ENCODE results near the gene CFDP1. TPM values are rescaled to one million over a fixed set of nuclear protein-coding genes. Genes with fewer than 3 reads are reported as not detected.
A peak's percentile ranks its signal among the peaks of the same experiment; 100 is the strongest.

Gene CFDP1
- total RNA-seq, 4 donors from 2014 or later = 51.2 to 318 (median 145) TPM

DNA sequence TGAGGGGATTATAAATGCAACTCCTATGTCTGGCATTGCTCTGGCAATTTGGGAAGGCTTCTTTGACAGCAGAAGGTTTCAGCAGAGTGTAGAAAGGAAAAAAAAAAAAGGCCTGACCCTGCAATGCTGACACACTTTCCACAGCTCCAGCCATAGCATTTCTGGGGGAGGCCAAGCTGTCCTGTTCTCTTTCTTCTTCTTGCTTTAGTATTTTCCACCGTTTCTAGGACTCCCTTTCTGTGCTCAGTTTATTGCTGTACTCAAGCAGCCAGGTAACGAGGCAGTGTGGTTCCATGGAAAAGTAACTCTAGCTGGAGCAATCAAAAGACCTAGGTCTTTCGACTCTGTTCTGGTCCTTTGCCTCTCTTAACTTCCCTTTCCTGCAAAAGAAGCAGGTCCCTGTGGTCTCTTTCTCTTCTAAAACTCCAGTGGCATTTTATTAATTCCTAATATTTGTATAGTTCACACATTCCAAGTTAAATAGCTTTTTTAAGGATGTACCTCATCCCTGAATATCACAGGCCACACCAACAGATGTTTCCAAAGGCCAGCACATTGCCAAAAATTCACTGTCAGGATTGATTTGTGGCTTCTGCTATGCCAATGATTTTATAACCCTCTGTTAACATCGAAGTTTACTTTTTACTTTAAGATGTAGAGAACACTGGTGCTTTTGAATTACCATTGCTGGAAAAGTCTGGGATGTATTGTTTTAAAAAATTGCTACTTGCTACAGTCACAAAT is 91.6 kb downstream of the CFDP1 start:
- TF ChIP-seq POLR2A (IDR thresholded peaks at IDR 0.05) (no peak), EP300 (IDR thresholded peaks at IDR 0.05; ENCODE audit: low read depth) (no peak), POLR2AphosphoS5 (IDR thresholded peaks at IDR 0.05) (no peak)
- TF ChIP-seq, protein P1, sequence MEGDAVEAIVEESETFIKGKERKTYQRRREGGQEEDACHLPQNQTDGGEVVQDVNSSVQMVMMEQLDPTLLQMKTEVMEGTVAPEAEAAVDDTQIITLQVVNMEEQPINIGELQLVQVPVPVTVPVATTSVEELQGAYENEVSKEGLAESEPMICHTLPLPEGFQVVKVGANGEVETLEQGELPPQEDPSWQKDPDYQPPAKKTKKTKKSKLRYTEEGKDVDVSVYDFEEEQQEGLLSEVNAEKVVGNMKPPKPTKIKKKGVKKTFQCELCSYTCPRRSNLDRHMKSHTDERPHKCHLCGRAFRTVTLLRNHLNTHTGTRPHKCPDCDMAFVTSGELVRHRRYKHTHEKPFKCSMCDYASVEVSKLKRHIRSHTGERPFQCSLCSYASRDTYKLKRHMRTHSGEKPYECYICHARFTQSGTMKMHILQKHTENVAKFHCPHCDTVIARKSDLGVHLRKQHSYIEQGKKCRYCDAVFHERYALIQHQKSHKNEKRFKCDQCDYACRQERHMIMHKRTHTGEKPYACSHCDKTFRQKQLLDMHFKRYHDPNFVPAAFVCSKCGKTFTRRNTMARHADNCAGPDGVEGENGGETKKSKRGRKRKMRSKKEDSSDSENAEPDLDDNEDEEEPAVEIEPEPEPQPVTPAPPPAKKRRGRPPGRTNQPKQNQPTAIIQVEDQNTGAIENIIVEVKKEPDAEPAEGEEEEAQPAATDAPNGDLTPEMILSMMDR (IDR thresholded peaks at IDR 0.05) = no peak
- Histone ChIP-seq H3K4me1 (peaks cover 18 to 28% (median 19%) of the 10 kb centered on the region in 4 donors), H3K36me3 (no peaks in the 10 kb centered on the region), H3K27me3 (peaks cover 4% of the 10 kb centered on the region), H3K27ac (peak overlapping the region; percentile 60 to 69 (median 68)), H3K9me3 (no peaks in the 10 kb centered on the region), H3K4me3 (no peak overlapping the region)
- no peak for DNase-seq
- WGBS, 2 donors (ENCODE audit: low coverage in 1 of 2) = 31 to 37% methylated on average over 4 of the region's 4 CpGs
- intact Hi-C loops (cut with DNase I; ENCODE audit: low total_unique reads) = no loop called here
- in situ Hi-C loops (cut with MboI; ENCODE audit: low pct_ligation_motif_present in 1 of 4, low pct_unique_long_range_greater_than_20kb in 1 of 4, low sequenced_read_pairs in 3 of 4) = no loop called here

DNA sequence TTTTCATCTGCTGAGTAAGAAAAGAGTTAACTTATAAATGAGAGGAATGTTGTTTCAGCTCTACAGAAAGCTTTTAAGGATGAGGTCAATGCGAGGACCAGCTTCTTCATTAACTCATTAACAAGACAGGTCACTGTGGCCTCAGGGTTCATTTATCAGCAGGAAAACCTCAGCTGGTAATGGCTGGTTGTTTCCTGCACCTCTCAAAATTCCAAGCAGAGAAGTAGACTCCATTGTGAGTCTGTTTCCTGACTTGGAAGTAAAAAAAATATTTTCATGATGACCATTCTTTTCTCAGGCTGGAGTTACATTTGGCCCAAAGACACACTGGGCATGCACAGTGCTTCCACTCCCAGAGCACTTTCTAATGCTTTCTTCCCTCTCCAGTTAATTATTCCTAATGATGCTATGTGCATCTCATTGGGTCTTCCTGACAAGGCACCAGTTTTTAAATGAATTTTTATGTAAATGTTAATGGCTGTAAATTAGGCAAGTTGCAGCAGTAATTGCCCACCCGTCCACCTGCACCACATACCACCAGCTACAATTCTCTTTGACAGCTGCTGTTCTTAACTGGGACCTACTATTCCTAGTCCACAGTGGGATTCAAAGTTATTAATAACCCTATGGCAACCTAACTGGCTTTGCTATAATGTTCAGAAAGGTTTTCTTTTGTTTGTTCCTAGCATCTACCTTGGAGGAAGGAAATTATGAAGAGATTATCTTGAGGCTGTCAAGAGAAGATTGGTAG is 92.4 kb downstream of the CFDP1 start:
- H3K4me3 ChIP-seq = no peak overlapping the region
- H3K27ac ChIP-seq = peak overlapping the region; percentile 60 to 69 (median 68)
- no peaks in the 10 kb centered on the region for H3K36me3 ChIP-seq
- H3K4me1 ChIP-seq = peaks cover 18 to 28% (median 19%) of the 10 kb centered on the region in 4 donors
- no peaks in the 10 kb centered on the region for H3K9me3 ChIP-seq
- intact Hi-C loops (cut with DNase I; ENCODE audit: low total_unique reads) (no loop called here), in situ Hi-C loops (cut with MboI; ENCODE audit: low pct_ligation_motif_present in 1 of 4, low pct_unique_long_range_greater_than_20kb in 1 of 4, low sequenced_read_pairs in 3 of 4) (no loop called here)
- TF ChIP-seq EP300 (IDR thresholded peaks at IDR 0.05; ENCODE audit: low read depth) (no peak), POLR2A (IDR thresholded peaks at IDR 0.05) (no peak), POLR2AphosphoS5 (IDR thresholded peaks at IDR 0.05) (no peak)
- TF ChIP-seq, protein P1 (IDR thresholded peaks at IDR 0.05) = no peak
- H3K27me3 ChIP-seq = peaks cover 4% of the 10 kb centered on the region
- no peak for DNase-seq
- WGBS, 2 donors (ENCODE audit: low coverage in 1 of 2) = 72 to 100% methylated on average over 1 to 2 of the region's 2 CpGs

DNA sequence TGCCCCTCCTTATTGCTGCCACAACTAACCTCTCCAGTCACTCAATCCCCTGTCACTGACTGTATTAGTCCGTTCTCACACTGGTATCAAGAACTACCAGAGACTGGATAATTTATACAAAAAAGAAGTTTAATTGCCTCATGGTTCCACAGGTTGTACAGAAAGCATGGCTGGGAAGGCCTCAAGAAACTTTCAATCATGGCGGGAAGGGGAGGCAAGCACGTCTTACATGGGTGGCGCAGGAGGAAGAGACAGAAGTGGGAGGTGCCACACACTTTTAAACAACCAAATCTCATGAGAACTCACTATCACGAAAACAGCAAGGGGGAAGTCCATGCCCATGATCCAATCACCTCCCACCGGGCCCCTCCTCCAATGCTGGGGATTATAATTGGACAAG is 95.9 kb downstream of the CFDP1 start:
- WGBS, 2 donors (ENCODE audit: low coverage in 1 of 2) = 97 to 100% methylated on average over 5 to 6 of the region's 6 CpGs
- no peak overlapping the region for H3K27ac ChIP-seq
- DNase-seq = no peak
- intact Hi-C loops (cut with DNase I; ENCODE audit: low total_unique reads) = no loop called here
- in situ Hi-C loops (cut with MboI; ENCODE audit: low pct_ligation_motif_present in 1 of 4, low pct_unique_long_range_greater_than_20kb in 1 of 4, low sequenced_read_pairs in 3 of 4) = no loop called here
- H3K4me3 ChIP-seq = no peak overlapping the region
- H3K9me3 ChIP-seq = no peaks in the 10 kb centered on the region
- TF ChIP-seq, protein P1 (IDR thresholded peaks at IDR 0.05) = no peak
- TF ChIP-seq POLR2AphosphoS5 (IDR thresholded peaks at IDR 0.05) = no peak
- TF ChIP-seq POLR2A (IDR thresholded peaks at IDR 0.05) = no peak
- no peak for TF ChIP-seq EP300 (IDR thresholded peaks at IDR 0.05; ENCODE audit: low read depth)
- peaks cover 4% of the 10 kb centered on the region for H3K27me3 ChIP-seq
- H3K4me1 ChIP-seq = peaks cover 10 to 21% (median 14%) of the 10 kb centered on the region in 4 donors
- H3K36me3 ChIP-seq = no peaks in the 10 kb centered on the region

DNA sequence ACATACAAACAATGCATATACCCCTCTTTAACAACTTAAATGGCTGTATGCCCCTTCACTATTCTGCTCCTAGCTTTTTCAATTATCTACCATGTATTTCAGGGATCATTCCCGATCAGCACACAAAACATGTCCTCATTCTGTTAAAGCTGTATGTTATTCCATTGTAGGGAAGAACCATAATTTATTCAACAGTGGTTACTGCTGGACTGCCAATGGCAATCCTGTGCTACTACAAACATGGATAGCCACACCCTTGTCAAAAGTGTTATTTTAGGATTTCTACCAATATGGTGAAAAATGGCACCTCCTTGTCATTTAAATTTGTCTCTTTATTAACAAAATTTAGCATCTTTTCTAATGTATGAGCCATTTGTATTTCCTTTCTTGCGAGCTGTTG is 96.8 kb downstream of the CFDP1 start:
- H3K27ac ChIP-seq = no peak overlapping the region
- TF ChIP-seq, protein P1 (IDR thresholded peaks at IDR 0.05) = no peak
- TF ChIP-seq POLR2AphosphoS5 (IDR thresholded peaks at IDR 0.05) = no peak
- no peak for TF ChIP-seq EP300 (IDR thresholded peaks at IDR 0.05; ENCODE audit: low read depth)
- TF ChIP-seq POLR2A (IDR thresholded peaks at IDR 0.05) = no peak
- intact Hi-C loops (cut with DNase I; ENCODE audit: low total_unique reads) = no loop called here
- in situ Hi-C loops (cut with MboI; ENCODE audit: low pct_ligation_motif_present in 1 of 4, low pct_unique_long_range_greater_than_20kb in 1 of 4, low sequenced_read_pairs in 3 of 4) = no loop called here
- H3K36me3 ChIP-seq = no peaks in the 10 kb centered on the region
- peaks cover 4% of the 10 kb centered on the region for H3K27me3 ChIP-seq
- no peak for DNase-seq
- H3K4me1 ChIP-seq = peaks cover 3 to 12% (median 5%) of the 10 kb centered on the region in 4 donors
- no peaks in the 10 kb centered on the region for H3K9me3 ChIP-seq
- WGBS, 2 donors (ENCODE audit: low coverage in 1 of 2) = 78 to 98% methylated on average over 1 to 2 of the region's 2 CpGs
- no peak overlapping the region for H3K4me3 ChIP-seq
